HPDE6-E6E7 (cell line): ENCODE data around the gene STOX1.
"Not testable (repeated sequence)": the region's sequence is repeated elsewhere in the genome, so short reads cannot be mapped to it uniquely, and the experiment has no call there.

ENCODE experiments used
- DNase-seq: peaks from one replicate; pipeline ENCODE4 v3.0.0; 2011; ENCODE audit warnings: missing footprints; ENCODE audit errors: extremely low spot score

STOX1 gene

GRCh38 chr10:68880181-68880580 is 52.9 kb downstream of the STOX1 start:
- DNase-seq, result no peak

GRCh38 chr10:68895041-68895440 is 67.7 kb downstream of the STOX1 start:
- DNase-seq, result no peak

GRCh38 chr10:68897336-68897741 is 70.0 kb downstream of the STOX1 start:
- DNase-seq, result peak; percentile 32

- DNase-seq, result no peak
These were observed 71.9 kb downstream of the STOX1 start for GRCh38 chr10:68899186-68899745.

- DNase-seq, result peak; percentile 20
These were observed 73.2 kb downstream of the STOX1 start for GRCh38 chr10:68900427-68901104.

GRCh38 chr10:68901105-68901927 is 74.0 kb downstream of the STOX1 start, which contains the start of gene DDX50:
DDX50 (plus strand) TSS chr10:68901315; CDS start chr10:68901385, 70 bp downstream.
- peak; percentile 88 for DNase-seq

GRCh38 chr10:68902382-68902781 is 75.1 kb downstream of the STOX1 start:
- DNase-seq, result no peak

- DNase-seq, result no peak
These were observed 97.3 kb downstream of the STOX1 start for GRCh38 chr10:68924593-68924992.

- DNase-seq, result no peak
These were observed 98.2 kb downstream of the STOX1 start for GRCh38 chr10:68925489-68925888.

- DNase-seq, result not testable (repeated sequence)
These were observed 101.8 kb downstream of the STOX1 start for GRCh38 chr10:68929157-68929556.

GRCh38 chr10:68929888-68930287 is 102.6 kb downstream of the STOX1 start:
- not testable (repeated sequence) for DNase-seq

GRCh38 chr10:68932860-68933259 is 105.5 kb downstream of the STOX1 start:
- DNase-seq, result not testable (repeated sequence)

- no peak for DNase-seq
These were observed 107.7 kb downstream of the STOX1 start for GRCh38 chr10:68934994-68935393.

- no peak for DNase-seq
These were observed 110.8 kb downstream of the STOX1 start for GRCh38 chr10:68938117-68938516.

- no peak for DNase-seq
These were observed 111.6 kb downstream of the STOX1 start for GRCh38 chr10:68938884-68939283.

GRCh38 chr10:68940917-68941316 is 113.6 kb downstream of the STOX1 start:
- not testable (repeated sequence) for DNase-seq
